ENCODE results near the gene SCAPER.

SCAPER gene

GRCh38 chr15:76346669-76347481 lies 558.3 kb downstream of the SCAPER start:
- DNase-seq, result peak in 2 of 6 experiments; percentile 15 to 25

- DNase-seq, result peak in 1 of 6 experiments; percentile 39
These were observed 559.1 kb downstream of the SCAPER start for GRCh38 chr15:76345880-76346668.

GRCh38 chr15:76345583-76345879 lies 559.6 kb downstream of the SCAPER start:
- no peak for DNase-seq

- peak in 1 of 6 experiments; percentile 3 for DNase-seq
These were observed 560.1 kb downstream of the SCAPER start for GRCh38 chr15:76344893-76345582.

- DNase-seq, result peak in 1 of 6 experiments; percentile 13
These were observed 561.7 kb downstream of the SCAPER start for GRCh38 chr15:76343313-76343996.

GRCh38 chr15:76342382-76343201 lies 562.5 kb downstream of the SCAPER start:
- peak in 2 of 6 experiments; percentile 17 to 18 for DNase-seq

- peak in 2 of 6 experiments; percentile 22 to 55 for DNase-seq
These were observed 563.1 kb downstream of the SCAPER start for GRCh38 chr15:76342058-76342381.

GRCh38 chr15:76341366-76342057 lies 563.6 kb downstream of the SCAPER start:
- DNase-seq, result no peak

- DNase-seq, result peak in 3 of 6 experiments; percentile 34 to 56 (median 38)
These were observed 564.3 kb downstream of the SCAPER start for GRCh38 chr15:76340803-76341365.

GRCh38 chr15:76340198-76340802 lies 564.8 kb downstream of the SCAPER start:
- peak in 3 of 6 experiments; percentile 32 to 59 (median 44) for DNase-seq

GRCh38 chr15:76339305-76340197 lies 565.6 kb downstream of the SCAPER start:
- DNase-seq, result peak in 3 of 6 experiments; percentile 28 to 59 (median 44)

GRCh38 chr15:76338486-76339304 lies 566.4 kb downstream of the SCAPER start:
- DNase-seq, result peak in 1 of 6 experiments; percentile 33

GRCh38 chr15:76337696-76338485 lies 567.2 kb downstream of the SCAPER start:
- DNase-seq, result peak in 2 of 6 experiments; percentile 33 to 43

GRCh38 chr15:76337059-76337695 lies 568.0 kb downstream of the SCAPER start:
- peak in 1 of 6 experiments; percentile 45 for DNase-seq

- peak in 1 of 6 experiments; percentile 18 for DNase-seq
These were observed 568.7 kb downstream of the SCAPER start, which contains the start of gene ISL2 for GRCh38 chr15:76336254-76337058. TSS of gene ISL2 (plus strand) at chr15:76336773. CDS start at chr15:76336884, 111 bp downstream.

All from stimulated activated naive CD4-positive, alpha-beta T cell (primary cell).